Upper lobe of left lung (tissue), 4 donors: ENCODE measurements around the gene DRC1.

Experiments
- CTCF ChIP-seq, 6 experiments: fragments of 450-650 bp in 4 of 6; fragments of 200-600 bp in 2 of 6; sonication (generic) in 2 of 6; IDR thresholded peaks; one replicate each; pipeline ENCODE4 v1.5.1; 2016 to 2019; ENCODE audit warnings: antibody characterized with exemption in 6 of 6
- POLR2A ChIP-seq, 4 donors: fragments of 450-650 bp; IDR thresholded peaks; one replicate each; pipeline ENCODE4 v1.5.1; 2016 to 2017; ENCODE audit warnings: antibody characterized with exemption in 4 of 4, mild to moderate bottlenecking in 2 of 4
- POLR2AphosphoS5 ChIP-seq, 2 donors: sonication (generic); formaldehyde crosslinking; IDR thresholded peaks; one replicate each; pipeline ENCODE4 v1.5.1; 2017; ENCODE audit warnings: antibody characterized with exemption in 2 of 2

GRCh38 chr2:26400723-26401122 lies 997 bp upstream of the DRC1 start:
- TF ChIP-seq CTCF (IDR thresholded peaks at IDR 0.05) (no peak), POLR2A (IDR thresholded peaks at IDR 0.05) (no peak), POLR2AphosphoS5 (IDR thresholded peaks at IDR 0.05) (no peak)
